ENCODE measurements around the gene MEIS1.
A peak's percentile ranks its signal among the peaks of the same experiment; 100 is the strongest.

The MEIS1 gene

DNA sequence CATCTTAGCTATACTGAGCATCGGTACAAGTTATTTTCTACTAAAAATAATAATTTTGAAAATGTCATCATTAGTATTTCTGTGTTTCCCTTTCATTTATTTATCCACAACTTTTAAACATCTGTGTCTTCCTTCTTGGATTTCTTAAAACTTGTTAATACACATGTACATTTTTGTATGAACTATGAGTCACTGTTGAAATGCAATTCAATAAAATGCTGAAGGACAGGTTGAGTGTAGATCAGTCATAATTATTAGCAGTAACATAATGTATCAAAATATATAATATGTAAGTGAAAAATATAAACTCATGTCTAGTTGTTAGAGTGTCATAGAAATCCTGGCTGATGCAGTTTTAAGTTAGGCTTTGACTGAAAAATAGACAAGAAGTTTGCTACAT is 115.9 kb downstream of the MEIS1 start:
- no peak overlapping the region for H3K14ac ChIP-seq (ENCODE audit: low read length in 2 of 2)
- H4K8ac ChIP-seq (ENCODE audit: low read length) = no peak overlapping the region
- H3K27ac ChIP-seq (ENCODE audit: low read length, poor library complexity, severe bottlenecking) = no peak overlapping the region
- peaks cover 0 to 27% of the 10 kb centered on the region in 2 experiments for H3K36me3 ChIP-seq (ENCODE audit: control insufficient read depth in 1 of 2, insufficient read depth in 2 of 2, low read depth in 1 of 2, low read length in 2 of 2)
- no peak overlapping the region for H2AFZ ChIP-seq (ENCODE audit: low read depth, low read length)
- H3K9me3 ChIP-seq (ENCODE audit: control insufficient read depth, low read length) = no peaks in the 10 kb centered on the region
- no peak overlapping the region for H2BK15ac ChIP-seq (ENCODE audit: low read depth, poor library complexity, severe bottlenecking)
- no peaks in the 10 kb centered on the region for H3K27me3 ChIP-seq (ENCODE audit: control insufficient read depth in 1 of 2, insufficient read depth in 1 of 2, low read length in 2 of 2)
- no peak overlapping the region for H3K23ac ChIP-seq (ENCODE audit: low read length in 2 of 2)
- no peak overlapping the region for H3K4ac ChIP-seq (ENCODE audit: low read depth in 1 of 2, low read length in 2 of 2)
- no peak for DNase-seq
- H4K91ac ChIP-seq (ENCODE audit: low read length) = no peak overlapping the region
- no peak overlapping the region for H3K18ac ChIP-seq (ENCODE audit: low read depth in 1 of 2, low read length in 2 of 2)
- no peak overlapping the region for H2BK12ac ChIP-seq (ENCODE audit: low read length in 2 of 2)
- H3K4me1 ChIP-seq (ENCODE audit: control insufficient read depth, insufficient read depth, low read depth, low read length) = no peaks in the 10 kb centered on the region
- no peak overlapping the region for H3K4me2 ChIP-seq (ENCODE audit: low read length, poor library complexity, severe bottlenecking)
- no peaks in the 10 kb centered on the region for H3K79me1 ChIP-seq (replicated peaks; ENCODE audit: low read length, poor library complexity, severe bottlenecking)
- H2AK5ac ChIP-seq (ENCODE audit: low read length, severe bottlenecking) = no peak overlapping the region
- H2BK5ac ChIP-seq (ENCODE audit: low read depth, low read length, poor library complexity, severe bottlenecking) = no peak overlapping the region
- H2BK120ac ChIP-seq (ENCODE audit: low read depth, low read length) = no peak overlapping the region
- no peak overlapping the region for H3K4me3 ChIP-seq (ENCODE audit: insufficient read depth in 1 of 2, low read depth in 1 of 2, low read length in 2 of 2)
- no peak overlapping the region for H3K9ac ChIP-seq (ENCODE audit: low read length)
- WGBS = no CpG with 5 or more reads among the region's 1 CpG

DNA sequence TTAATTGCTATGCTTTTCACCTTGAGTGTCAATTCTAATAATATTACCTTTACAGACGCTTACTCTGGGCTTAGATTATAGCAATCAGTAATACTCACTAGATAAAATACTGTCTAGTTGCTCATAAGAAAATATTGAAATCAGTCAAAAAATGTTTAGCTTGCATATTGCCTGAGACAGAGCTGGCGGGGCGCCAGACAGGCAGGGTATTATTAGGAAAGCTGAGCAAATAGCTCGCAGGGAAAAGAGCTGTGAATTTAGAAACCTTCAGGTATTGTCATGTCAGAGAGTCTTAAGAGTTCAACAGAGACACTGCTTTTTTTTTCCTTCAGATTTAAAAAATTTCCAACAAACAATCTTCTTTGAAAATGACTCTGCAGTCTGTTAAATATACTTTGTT is 118.4 kb downstream of the MEIS1 start:
- no peak overlapping the region for H3K23ac ChIP-seq (ENCODE audit: low read length in 2 of 2)
- no peak overlapping the region for H2AFZ ChIP-seq (ENCODE audit: low read depth, low read length)
- H3K9me3 ChIP-seq (ENCODE audit: control insufficient read depth, low read length) = no peaks in the 10 kb centered on the region
- no peak for DNase-seq
- H3K79me1 ChIP-seq (replicated peaks; ENCODE audit: low read length, poor library complexity, severe bottlenecking) = no peaks in the 10 kb centered on the region
- H3K27ac ChIP-seq (ENCODE audit: low read length, poor library complexity, severe bottlenecking) = no peak overlapping the region
- H3K14ac ChIP-seq (ENCODE audit: low read length in 2 of 2) = no peak overlapping the region
- H3K4ac ChIP-seq (ENCODE audit: low read depth in 1 of 2, low read length in 2 of 2) = no peak overlapping the region
- no peak overlapping the region for H3K4me3 ChIP-seq (ENCODE audit: insufficient read depth in 1 of 2, low read depth in 1 of 2, low read length in 2 of 2)
- H3K18ac ChIP-seq (ENCODE audit: low read depth in 1 of 2, low read length in 2 of 2) = no peak overlapping the region
- H3K36me3 ChIP-seq (ENCODE audit: control insufficient read depth in 1 of 2, insufficient read depth in 2 of 2, low read depth in 1 of 2, low read length in 2 of 2) = peaks cover 0 to 23% of the 10 kb centered on the region in 2 experiments
- H4K8ac ChIP-seq (ENCODE audit: low read length) = no peak overlapping the region
- no peak overlapping the region for H3K9ac ChIP-seq (ENCODE audit: low read length)
- H2BK5ac ChIP-seq (ENCODE audit: low read depth, low read length, poor library complexity, severe bottlenecking) = no peak overlapping the region
- WGBS = 100% methylated on average over 2 of the region's 4 CpGs
- no peak overlapping the region for H2BK120ac ChIP-seq (ENCODE audit: low read depth, low read length)
- no peak overlapping the region for H2AK5ac ChIP-seq (ENCODE audit: low read length, severe bottlenecking)
- H4K91ac ChIP-seq (ENCODE audit: low read length) = no peak overlapping the region
- no peak overlapping the region for H3K4me2 ChIP-seq (ENCODE audit: low read length, poor library complexity, severe bottlenecking)
- no peaks in the 10 kb centered on the region for H3K27me3 ChIP-seq (ENCODE audit: control insufficient read depth in 1 of 2, insufficient read depth in 1 of 2, low read length in 2 of 2)
- H3K4me1 ChIP-seq (ENCODE audit: control insufficient read depth, insufficient read depth, low read depth, low read length) = no peaks in the 10 kb centered on the region
- H2BK12ac ChIP-seq (ENCODE audit: low read length in 2 of 2) = no peak overlapping the region
- H2BK15ac ChIP-seq (ENCODE audit: low read depth, poor library complexity, severe bottlenecking) = no peak overlapping the region

DNA sequence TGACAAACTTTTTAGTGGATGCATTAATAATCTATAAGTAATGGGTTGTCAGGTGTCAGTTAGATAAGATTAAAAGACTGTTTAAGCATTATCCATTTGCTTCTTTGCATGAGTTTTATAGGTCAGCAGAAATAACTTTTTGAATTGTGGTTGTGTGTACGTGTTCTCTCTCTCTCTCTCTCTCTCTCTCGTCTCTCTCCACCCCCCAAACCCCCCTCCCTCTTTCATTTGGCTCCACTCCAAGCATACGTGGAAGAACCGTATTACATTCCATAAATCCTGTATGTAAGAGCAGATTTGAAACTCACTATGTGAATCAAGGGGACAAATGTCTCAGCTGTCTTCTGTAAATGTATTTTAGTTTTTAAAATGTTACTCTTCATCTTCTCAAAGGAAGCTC is 120.2 kb downstream of the MEIS1 start:
- Histone ChIP-seq H3K9me3 (ENCODE audit: control insufficient read depth, low read length) (no peaks in the 10 kb centered on the region), H3K4me1 (ENCODE audit: control insufficient read depth, insufficient read depth, low read depth, low read length) (no peaks in the 10 kb centered on the region), H3K4me3 (ENCODE audit: insufficient read depth in 1 of 2, low read depth in 1 of 2, low read length in 2 of 2) (peak overlapping the region in 1 of 2 experiments; percentile 62), H3K36me3 (ENCODE audit: control insufficient read depth in 1 of 2, insufficient read depth in 2 of 2, low read depth in 1 of 2, low read length in 2 of 2) (peaks cover 0 to 9% of the 10 kb centered on the region in 2 experiments), H3K27me3 (ENCODE audit: control insufficient read depth in 1 of 2, insufficient read depth in 1 of 2, low read length in 2 of 2) (no peaks in the 10 kb centered on the region), H4K91ac (ENCODE audit: low read length) (no peak overlapping the region), H3K14ac (ENCODE audit: low read length in 2 of 2) (no peak overlapping the region), H2BK12ac (ENCODE audit: low read length in 2 of 2) (no peak overlapping the region), H3K9ac (ENCODE audit: low read length) (peak overlapping the region; percentile 81), H3K4me2 (ENCODE audit: low read length, poor library complexity, severe bottlenecking) (no peak overlapping the region), H4K8ac (ENCODE audit: low read length) (no peak overlapping the region), H2AK5ac (ENCODE audit: low read length, severe bottlenecking) (no peak overlapping the region), H3K27ac (ENCODE audit: low read length, poor library complexity, severe bottlenecking) (no peak overlapping the region), H3K79me1 (replicated peaks; ENCODE audit: low read length, poor library complexity, severe bottlenecking) (no peaks in the 10 kb centered on the region), H2BK120ac (ENCODE audit: low read depth, low read length) (no peak overlapping the region), H2BK15ac (ENCODE audit: low read depth, poor library complexity, severe bottlenecking) (no peak overlapping the region), H3K18ac (ENCODE audit: low read depth in 1 of 2, low read length in 2 of 2) (no peak overlapping the region), H2BK5ac (ENCODE audit: low read depth, low read length, poor library complexity, severe bottlenecking) (no peak overlapping the region), H3K4ac (ENCODE audit: low read depth in 1 of 2, low read length in 2 of 2) (no peak overlapping the region), H2AFZ (ENCODE audit: low read depth, low read length) (no peak overlapping the region), H3K23ac (ENCODE audit: low read length in 2 of 2) (no peak overlapping the region)
- no CpG with 5 or more reads among the region's 4 CpGs for WGBS
- DNase-seq = peak; percentile 42

DNA sequence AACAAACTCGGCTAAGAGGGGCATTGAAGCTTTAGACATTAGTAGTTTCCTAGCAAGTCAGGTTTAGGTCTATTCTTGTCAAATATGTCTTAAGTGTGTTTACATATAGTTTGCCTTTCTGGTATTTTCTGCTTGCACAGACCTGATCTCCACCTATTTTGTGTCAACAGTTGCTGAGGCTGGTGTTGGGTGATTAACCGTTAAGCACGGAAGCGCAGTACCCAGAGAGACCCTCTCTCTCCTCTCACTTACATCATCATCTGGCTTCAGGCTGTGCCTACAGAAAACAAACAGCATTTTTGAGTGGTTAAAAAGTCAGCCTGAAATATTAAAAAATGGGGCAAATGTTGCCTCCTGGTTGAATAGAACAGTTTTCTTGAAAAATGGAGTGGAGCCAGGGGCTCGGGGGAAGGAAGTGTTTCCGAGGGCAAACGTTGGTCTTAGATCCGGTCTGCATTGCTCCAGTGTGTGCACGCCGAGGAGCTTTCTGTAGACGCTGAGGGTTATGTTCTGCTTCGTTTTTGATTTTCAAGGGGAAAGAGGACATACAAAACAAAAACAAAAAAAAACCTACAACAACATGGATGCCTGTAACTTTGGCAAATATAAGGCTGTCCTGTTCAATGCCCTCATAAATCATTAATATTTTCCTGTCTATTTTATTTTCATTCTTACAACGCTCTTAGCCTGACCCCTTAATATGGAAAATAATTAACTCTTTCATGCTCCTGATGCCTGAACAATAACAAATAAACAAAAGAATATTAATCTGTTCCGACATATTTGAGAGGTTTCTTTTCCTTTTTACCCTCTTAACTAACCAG is 120.8 kb downstream of the MEIS1 start:
- Histone ChIP-seq H3K27ac (ENCODE audit: low read length, poor library complexity, severe bottlenecking) (no peak overlapping the region), H2BK5ac (ENCODE audit: low read depth, low read length, poor library complexity, severe bottlenecking) (no peak overlapping the region), H3K4ac (ENCODE audit: low read depth in 1 of 2, low read length in 2 of 2) (no peak overlapping the region), H3K36me3 (ENCODE audit: control insufficient read depth in 1 of 2, insufficient read depth in 2 of 2, low read depth in 1 of 2, low read length in 2 of 2) (peaks cover 0 to 8% of the 10 kb centered on the region in 2 experiments), H2BK12ac (ENCODE audit: low read length in 2 of 2) (no peak overlapping the region), H3K14ac (ENCODE audit: low read length in 2 of 2) (no peak overlapping the region), H2AFZ (ENCODE audit: low read depth, low read length) (no peak overlapping the region), H2AK5ac (ENCODE audit: low read length, severe bottlenecking) (no peak overlapping the region), H3K4me3 (ENCODE audit: insufficient read depth in 1 of 2, low read depth in 1 of 2, low read length in 2 of 2) (peak overlapping the region in 1 of 2 experiments; percentile 62), H3K9ac (ENCODE audit: low read length) (peak overlapping the region; percentile 81), H3K9me3 (ENCODE audit: control insufficient read depth, low read length) (no peaks in the 10 kb centered on the region), H4K91ac (ENCODE audit: low read length) (no peak overlapping the region), H3K18ac (ENCODE audit: low read depth in 1 of 2, low read length in 2 of 2) (no peak overlapping the region), H4K8ac (ENCODE audit: low read length) (no peak overlapping the region), H3K23ac (ENCODE audit: low read length in 2 of 2) (no peak overlapping the region), H3K4me2 (ENCODE audit: low read length, poor library complexity, severe bottlenecking) (peak overlapping the region; percentile 10), H2BK15ac (ENCODE audit: low read depth, poor library complexity, severe bottlenecking) (no peak overlapping the region), H3K4me1 (ENCODE audit: control insufficient read depth, insufficient read depth, low read depth, low read length) (no peaks in the 10 kb centered on the region), H3K27me3 (ENCODE audit: control insufficient read depth in 1 of 2, insufficient read depth in 1 of 2, low read length in 2 of 2) (no peaks in the 10 kb centered on the region), H3K79me1 (replicated peaks; ENCODE audit: low read length, poor library complexity, severe bottlenecking) (no peaks in the 10 kb centered on the region), H2BK120ac (ENCODE audit: low read depth, low read length) (no peak overlapping the region)
- WGBS = 78% methylated on average over 13 of the region's 14 CpGs
- DNase-seq = no peak
